LHCN-M2 (cell line): ENCODE data around the gene COL13A1. TPM values are rescaled to one million over a fixed set of nuclear protein-coding genes. Genes with fewer than 3 reads are reported as not detected.

Experiments used
- total RNA-seq: library from RNA; depleted of rRNA; stranded (reverse); fragments of >200 nt; gene quantifications from 2 replicates; pipeline ENCODE4 v1.2.3, GENCODE V29; 2014; rRNA removed

COL13A1 gene
- total RNA-seq, 1 experiment from 2014 or later, result 2.6 TPM

Other genes starting within 250 kb of the COL13A1 start
- gene NEUROG3, start 228.5 kb upstream of the COL13A1 start, total RNA-seq, result not detected in 2 replicates
- gene FAM241B, start 171.7 kb upstream of the COL13A1 start, total RNA-seq, result not detected in 2 replicates